Right atrium auricular region (tissue), 2 donors: ENCODE data around the gene ZNF423. TPM values are rescaled to one million over a fixed set of nuclear protein-coding genes. Genes with fewer than 3 reads are reported as not detected.

ENCODE experiments used
- DNase-seq: peaks from one replicate; pipeline ENCODE4 v3.0.0-alpha.2; 2019; ENCODE audit warnings: low spot score
- H3K27ac ChIP-seq, 2 donors: fragments of 200-600 bp; sonication (generic); 1 replicate in 1 of 2; 2 replicates in 1 of 2; pipeline ENCODE4 v1.5.1; 2016 to 2019
- H3K27me3 ChIP-seq, 2 donors: fragments of 200-600 bp; sonication (generic); one replicate each; pipeline versions ENCODE4 v1.5.1 to v1.6.0; 2017 to 2019
- H3K36me3 ChIP-seq: fragments of 200-600 bp; sonication (generic); one replicate; pipeline ENCODE4 v1.5.1; 2016
- H3K4me1 ChIP-seq, 2 donors: fragments of 200-600 bp; sonication (generic); one replicate each; pipeline versions ENCODE4 v1.5.1 to v1.6.0; 2017 to 2019
- H3K4me3 ChIP-seq, 2 donors: fragments of 200-600 bp; sonication (generic); 1 replicate in 1 of 2; 2 replicates in 1 of 2; pipeline ENCODE4 v1.5.1; 2017 to 2019; ENCODE audit warnings: mild to moderate bottlenecking in 1 of 2, moderate library complexity in 1 of 2
- H3K9me3 ChIP-seq, 2 donors: fragments of 200-600 bp; sonication (generic); one replicate each; pipeline ENCODE4 v1.5.1; 2019
- CTCF ChIP-seq, 2 donors: fragments of 200-600 bp; sonication (generic); IDR thresholded peaks; one replicate each; pipeline ENCODE4 v1.5.1; 2019; ENCODE audit warnings: antibody characterized with exemption in 2 of 2
- total RNA-seq, 2 donors: library from RNA; depleted of rRNA; stranded (reverse); fragments of >200 nt; gene quantifications; one replicate each; pipeline ENCODE4 v1.1.0, GENCODE V29; 2016

Gene ZNF423
- total RNA-seq, 2 donors from 2014 or later: 8.5 to 10.7 TPM

GRCh38 chr16:49801290-49801689 is 54.6 kb downstream of the ZNF423 start:
- H3K27me3 ChIP-seq: no peaks in the 10 kb centered on the region
- no peaks in the 10 kb centered on the region for H3K4me1 ChIP-seq
- no peak overlapping the region for H3K27ac ChIP-seq
- TF ChIP-seq CTCF (IDR thresholded peaks at IDR 0.05): no peak
- no peak overlapping the region for H3K4me3 ChIP-seq
- no peaks in the 10 kb centered on the region for H3K9me3 ChIP-seq
- DNase-seq: no peak
- H3K36me3 ChIP-seq: no peaks in the 10 kb centered on the region

- no peak for DNase-seq
- no peaks in the 10 kb centered on the region for H3K4me1 ChIP-seq
- no peaks in the 10 kb centered on the region for H3K36me3 ChIP-seq
- H3K4me3 ChIP-seq: no peak overlapping the region
- no peak for TF ChIP-seq CTCF (IDR thresholded peaks at IDR 0.05)
- no peaks in the 10 kb centered on the region for H3K9me3 ChIP-seq
- H3K27me3 ChIP-seq: no peaks in the 10 kb centered on the region
- H3K27ac ChIP-seq: no peak overlapping the region
Measured at GRCh38 chr16:49800876-49801275, 55.0 kb downstream of the ZNF423 start.

GRCh38 chr16:49800441-49800840 is 55.5 kb downstream of the ZNF423 start:
- H3K9me3 ChIP-seq: no peaks in the 10 kb centered on the region
- TF ChIP-seq CTCF (IDR thresholded peaks at IDR 0.05): no peak
- no peaks in the 10 kb centered on the region for H3K4me1 ChIP-seq
- no peaks in the 10 kb centered on the region for H3K36me3 ChIP-seq
- no peaks in the 10 kb centered on the region for H3K27me3 ChIP-seq
- H3K27ac ChIP-seq: no peak overlapping the region
- no peak for DNase-seq
- H3K4me3 ChIP-seq: no peak overlapping the region

GRCh38 chr16:49799172-49799571 is 56.7 kb downstream of the ZNF423 start:
- H3K36me3 ChIP-seq: no peaks in the 10 kb centered on the region
- H3K27me3 ChIP-seq: no peaks in the 10 kb centered on the region
- no peak overlapping the region for H3K27ac ChIP-seq
- no peak overlapping the region for H3K4me3 ChIP-seq
- no peak for TF ChIP-seq CTCF (IDR thresholded peaks at IDR 0.05)
- DNase-seq: no peak
- no peaks in the 10 kb centered on the region for H3K9me3 ChIP-seq
- no peaks in the 10 kb centered on the region for H3K4me1 ChIP-seq

GRCh38 chr16:49795513-49795912 is 60.4 kb downstream of the ZNF423 start:
- Histone ChIP-seq H3K27me3 (no peaks in the 10 kb centered on the region), H3K36me3 (no peaks in the 10 kb centered on the region), H3K4me3 (no peak overlapping the region), H3K9me3 (no peaks in the 10 kb centered on the region), H3K27ac (no peak overlapping the region), H3K4me1 (no peaks in the 10 kb centered on the region)
- DNase-seq: no peak
- no peak for TF ChIP-seq CTCF (IDR thresholded peaks at IDR 0.05)

- no peaks in the 10 kb centered on the region for H3K9me3 ChIP-seq
- H3K4me3 ChIP-seq: no peak overlapping the region
- no peaks in the 10 kb centered on the region for H3K27me3 ChIP-seq
- DNase-seq: no peak
- H3K4me1 ChIP-seq: peaks cover 0 to 6% of the 10 kb centered on the region in 2 donors
- H3K36me3 ChIP-seq: no peaks in the 10 kb centered on the region
- no peak overlapping the region for H3K27ac ChIP-seq
- no peak for TF ChIP-seq CTCF (IDR thresholded peaks at IDR 0.05)
Measured at GRCh38 chr16:49793244-49793643, 62.7 kb downstream of the ZNF423 start.
